Panc1 (cell line): Measurements from ENCODE around the gene SPATA13.

Source experiments
- POLR2AphosphoS5 ChIP-seq: IDR thresholded peaks from 2 replicates; pipeline ENCODE4 v1.6.1; 2012; ENCODE audit warnings: mild to moderate bottlenecking, low read depth, low read length, moderate library complexity
- SIN3A ChIP-seq: IDR thresholded peaks from 2 replicates; pipeline ENCODE4 v1.6.1; 2012; ENCODE audit warnings: low read depth, mild to moderate bottlenecking, low read length, moderate library complexity, borderline replicate concordance; ENCODE audit not compliant: insufficient read depth
- TF ChIP-seq, protein P1 (sequence below): fragments of 450-650 bp; IDR thresholded peaks from 2 replicates; pipeline ENCODE4 v1.5.1; 2017; ENCODE audit warnings: mild to moderate bottlenecking

DNA sequence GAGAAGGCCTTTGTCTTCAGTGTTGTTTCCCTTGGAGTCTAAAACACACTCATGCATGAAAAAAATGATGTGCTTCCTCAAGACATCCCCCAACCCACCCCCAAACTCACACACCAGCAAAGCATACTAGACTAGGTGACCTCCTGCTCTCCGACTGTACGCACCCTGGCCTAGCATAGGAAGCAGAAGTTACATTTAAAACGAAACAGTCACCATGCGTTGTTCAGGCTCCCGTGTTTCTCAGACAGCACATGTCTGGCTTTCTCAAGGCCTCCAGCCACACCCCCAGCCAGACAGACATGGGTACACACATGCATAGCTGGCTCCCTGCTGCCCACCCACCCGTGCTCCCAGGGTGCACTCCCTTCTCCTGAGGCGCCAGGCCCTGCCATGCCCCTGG is 120.2 kb downstream of the SPATA13 start:
- TF ChIP-seq, protein P1, sequence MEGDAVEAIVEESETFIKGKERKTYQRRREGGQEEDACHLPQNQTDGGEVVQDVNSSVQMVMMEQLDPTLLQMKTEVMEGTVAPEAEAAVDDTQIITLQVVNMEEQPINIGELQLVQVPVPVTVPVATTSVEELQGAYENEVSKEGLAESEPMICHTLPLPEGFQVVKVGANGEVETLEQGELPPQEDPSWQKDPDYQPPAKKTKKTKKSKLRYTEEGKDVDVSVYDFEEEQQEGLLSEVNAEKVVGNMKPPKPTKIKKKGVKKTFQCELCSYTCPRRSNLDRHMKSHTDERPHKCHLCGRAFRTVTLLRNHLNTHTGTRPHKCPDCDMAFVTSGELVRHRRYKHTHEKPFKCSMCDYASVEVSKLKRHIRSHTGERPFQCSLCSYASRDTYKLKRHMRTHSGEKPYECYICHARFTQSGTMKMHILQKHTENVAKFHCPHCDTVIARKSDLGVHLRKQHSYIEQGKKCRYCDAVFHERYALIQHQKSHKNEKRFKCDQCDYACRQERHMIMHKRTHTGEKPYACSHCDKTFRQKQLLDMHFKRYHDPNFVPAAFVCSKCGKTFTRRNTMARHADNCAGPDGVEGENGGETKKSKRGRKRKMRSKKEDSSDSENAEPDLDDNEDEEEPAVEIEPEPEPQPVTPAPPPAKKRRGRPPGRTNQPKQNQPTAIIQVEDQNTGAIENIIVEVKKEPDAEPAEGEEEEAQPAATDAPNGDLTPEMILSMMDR: no peak
- TF ChIP-seq POLR2AphosphoS5: no peak
- no peak for TF ChIP-seq SIN3A
